Ovary (tissue), 9 donors: ENCODE data around the gene CLDN4. TPM values are rescaled to one million over a fixed set of nuclear protein-coding genes. Genes with fewer than 3 reads are reported as not detected.

Experiments
- DNase-seq, 5 donors: peaks; one replicate each; pipeline ENCODE4 v3.0.0-alpha.2; 2019 to 2020
- H3K27ac ChIP-seq, 2 donors: fragments of 200-600 bp; one replicate each; pipeline versions ENCODE4 v1.5.1 to v1.8.0; 2019 to 2022
- H3K27me3 ChIP-seq: fragments of 200-600 bp; one replicate; pipeline ENCODE4 v1.8.0; 2022
- H3K36me3 ChIP-seq: fragments of 200-600 bp; sonication (generic); one replicate; pipeline ENCODE4 v1.5.1; 2019
- H3K4me1 ChIP-seq: one replicate; pipeline ENCODE4 v1.8.1; 2013; ENCODE audit warnings: mild to moderate bottlenecking, moderate library complexity; ENCODE audit not compliant: insufficient read depth
- H3K4me3 ChIP-seq: fragments of 200-600 bp; sonication (generic); one replicate; pipeline ENCODE4 v1.5.1; 2017
- H3K9me3 ChIP-seq, 2 donors: fragments of 200-600 bp in 1 of 2; sonication (generic) in 1 of 2; one replicate each; pipeline versions ENCODE4 v1.5.1 to v1.8.1; 2013 to 2019; ENCODE audit warnings: mild to moderate bottlenecking in 1 of 2, moderate library complexity in 1 of 2
- CTCF ChIP-seq, 3 donors: fragments of 450-650 bp in 2 of 3; fragments of 200-600 bp in 1 of 3; IDR thresholded peaks; one replicate each; pipeline versions ENCODE4 v1.5.1 to v1.8.0; 2016 to 2022; ENCODE audit warnings: antibody characterized with exemption in 3 of 3, mild to moderate bottlenecking in 1 of 3
- EP300 ChIP-seq: sonication (generic); formaldehyde crosslinking; IDR thresholded peaks from one replicate; pipeline ENCODE4 v1.6.1; 2017; ENCODE audit warnings: antibody characterized with exemption
- POLR2A ChIP-seq: fragments of 450-650 bp; IDR thresholded peaks from one replicate; pipeline ENCODE4 v1.6.1; 2017; ENCODE audit warnings: antibody characterized with exemption, mild to moderate bottlenecking, moderate library complexity
- WGBS, 3 donors: extraction: QIAGEN DNeasy Blood & Tissue Kit in 1 of 3; methylation state at CpG; one replicate each; pipeline versions ENCODE4 v1.1.5 to v1.1.7; 2013 to 2017; 5-methylcytosine and 5-hydroxymethylcytosine counted together
- intact Hi-C, 4 donors: fragments of 100-400 bp; cut with DNase I; formaldehyde crosslinking; loops; one replicate each; pipeline versions ENCODE4 v1.11.0 to v1.15.1; 2022 to 2023
- polyA plus RNA-seq, 2 donors: library from polyadenylated mRNA; stranded (reverse); fragments of 200-250 nt in 1 of 2; fragments of 350-450 nt in 1 of 2; fragmentation: Illumina TruSeq in 1 of 2; extraction: RNeasy Lipid Tissue Mini Kit (QIAGEN cat#74804) in 1 of 2; gene quantifications; one replicate each; pipeline ENCODE4 v1.2.3, GENCODE V29; 2013 to 2014
- total RNA-seq, 7 donors: library from RNA; depleted of rRNA in 2 of 7; stranded (reverse); fragments of >200 nt in 2 of 7; fragmentation: NEBNext Ultra II Directional in 3 of 7; extraction: Animal tissue kit (Norgen Biotek cat#: 25700) in 3 of 7; gene quantifications; one replicate each; pipeline versions ENCODE4 v1.1.0 to v1.2.4, GENCODE V29; 2016 to 2023
- donor health status: DM: no; HTN: no; CAD: no; lungs with moderate emphysema.
- donor health status: DM: no; HTN: no; CAD: no.
- donor health status: Bipolar disorder and iron deficiency.
- donor health status: DM: yes; HTN: yes; CAD: no.
- donor health status: DM: no; HTN: no; CAD: no.
- donor health status: DM: yes; HTN: yes; CAD: no.

CLDN4 gene
- total and polyA plus RNA-seq, 9 donors = 0.27 to 240 (median 6.6) TPM; not detected in 1

- H3K27me3 ChIP-seq = no peaks in the 10 kb centered on the region
- intact Hi-C loops = no loop called here
- DNase-seq = no peak
- H3K36me3 ChIP-seq = no peaks in the 10 kb centered on the region
- WGBS, 3 donors = 65 to 72% (median 66%) methylated on average over 14 of the region's 14 CpGs
- H3K9me3 ChIP-seq = no peaks in the 10 kb centered on the region
- H3K4me3 ChIP-seq = no peak overlapping the region
- peaks cover 9% of the 10 kb centered on the region for H3K4me1 ChIP-seq
- no peak overlapping the region for H3K27ac ChIP-seq
- no peak for TF ChIP-seq EP300
- no peak for TF ChIP-seq POLR2A
- TF ChIP-seq CTCF (IDR thresholded peaks at IDR 0.05) = no peak
Observed at GRCh38 chr7:73828107-73828803, 2.5 kb upstream of the CLDN4 start.

DNA sequence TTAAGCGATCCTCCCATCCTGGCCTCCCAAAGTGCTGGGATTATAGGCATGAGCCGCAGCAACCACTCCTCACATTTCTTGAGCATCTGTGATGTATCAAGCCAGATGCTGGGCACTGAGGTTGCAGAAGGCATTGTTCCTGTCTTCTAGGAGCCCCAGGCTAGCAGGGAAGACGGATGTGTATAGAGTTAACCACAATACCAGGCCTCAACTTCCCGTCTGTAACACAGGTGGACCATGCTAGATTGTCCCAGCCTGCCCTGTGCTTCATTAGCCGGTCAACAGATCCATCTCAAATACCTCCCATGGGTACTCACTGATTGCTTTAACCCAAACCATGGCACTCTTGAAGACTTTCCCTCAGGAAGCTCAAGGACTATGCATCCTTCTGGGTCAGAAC is 1.8 kb upstream of the CLDN4 start:
- WGBS, 3 donors = 86 to 90% (median 86%) methylated on average over 5 of the region's 5 CpGs
- Histone ChIP-seq H3K4me3 (no peak overlapping the region), H3K27ac (no peak overlapping the region), H3K27me3 (no peaks in the 10 kb centered on the region), H3K36me3 (no peaks in the 10 kb centered on the region), H3K9me3 (no peaks in the 10 kb centered on the region), H3K4me1 (peaks cover 9% of the 10 kb centered on the region)
- intact Hi-C loops = no loop called here
- no peak for DNase-seq
- TF ChIP-seq POLR2A (no peak), EP300 (no peak), CTCF (IDR thresholded peaks at IDR 0.05) (no peak)

DNA sequence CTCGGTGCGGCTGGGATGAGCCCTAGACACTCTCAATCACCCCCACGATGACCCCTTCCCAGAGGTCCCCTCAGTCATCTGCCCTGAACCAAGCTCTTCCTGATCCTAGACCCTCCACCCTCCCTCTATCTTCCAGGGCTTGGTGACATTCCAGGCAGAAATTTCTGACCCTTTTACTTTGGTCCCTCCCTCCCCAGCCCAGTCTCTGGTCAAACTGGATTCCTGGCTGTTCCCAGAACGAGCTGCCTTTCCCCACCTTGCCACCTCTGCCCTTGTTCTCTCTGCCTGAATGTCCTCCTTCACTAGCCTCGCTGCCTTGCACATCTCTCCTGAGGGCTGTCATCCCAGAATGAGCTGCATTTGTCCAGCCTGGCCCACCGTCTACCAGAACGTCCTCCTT is 1.3 kb upstream of the CLDN4 start:
- H3K9me3 ChIP-seq = no peaks in the 10 kb centered on the region
- no peaks in the 10 kb centered on the region for H3K36me3 ChIP-seq
- peaks cover 9% of the 10 kb centered on the region for H3K4me1 ChIP-seq
- TF ChIP-seq CTCF (IDR thresholded peaks at IDR 0.05) (no peak), EP300 (no peak), POLR2A (no peak)
- WGBS, 3 donors = 30 to 39% (median 34%) methylated on average over 7 of the region's 7 CpGs
- no peak overlapping the region for H3K27ac ChIP-seq
- H3K4me3 ChIP-seq = no peak overlapping the region
- no peaks in the 10 kb centered on the region for H3K27me3 ChIP-seq
- DNase-seq = no peak
- intact Hi-C loops = no loop called here

DNA sequence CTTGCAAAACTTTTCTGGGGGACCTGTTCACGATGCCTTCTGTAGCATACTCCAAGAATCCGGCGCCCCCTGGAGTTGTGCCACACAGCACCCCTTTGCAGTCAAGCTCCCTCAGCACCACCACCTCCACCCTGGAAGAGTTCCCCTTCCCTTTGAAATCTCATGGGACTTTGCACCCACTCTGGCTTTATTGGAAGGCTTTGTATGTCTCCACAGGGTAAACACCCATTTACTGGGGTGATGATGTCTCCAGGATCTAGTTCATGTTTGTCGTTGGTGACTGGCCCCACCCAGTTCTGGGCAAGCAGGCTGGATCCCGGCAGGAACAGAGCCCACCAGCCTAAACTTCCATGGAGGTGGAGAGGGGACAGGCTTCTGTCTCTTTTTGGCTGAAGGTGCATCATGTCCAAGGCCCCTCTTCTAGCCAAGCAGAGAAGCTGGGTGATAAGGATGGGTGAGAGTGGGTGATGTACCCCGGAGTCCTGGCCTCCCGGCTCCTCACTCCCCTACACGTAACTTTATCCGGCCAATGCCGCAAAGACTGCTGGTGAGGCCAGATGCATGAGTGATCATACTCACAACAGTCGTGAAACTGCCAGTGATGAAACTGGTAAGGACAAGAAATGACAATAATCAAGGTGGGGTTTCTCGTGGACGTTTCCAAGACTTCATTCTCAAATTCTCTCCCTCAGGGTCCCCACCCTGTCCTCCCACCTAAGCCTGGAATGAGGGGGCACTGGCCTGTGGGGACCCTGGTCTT is 695 bp upstream of the CLDN4 start:
- Histone ChIP-seq H3K4me1 (peaks cover 9% of the 10 kb centered on the region), H3K27ac (no peak overlapping the region), H3K27me3 (no peaks in the 10 kb centered on the region), H3K36me3 (no peaks in the 10 kb centered on the region), H3K9me3 (no peaks in the 10 kb centered on the region), H3K4me3 (no peak overlapping the region)
- no peak for DNase-seq
- intact Hi-C loops = no loop called here
- TF ChIP-seq CTCF (IDR thresholded peaks at IDR 0.05) (no peak), POLR2A (no peak), EP300 (no peak)
- 56 to 65% (median 60%) methylated on average over 13 of the region's 13 CpGs for WGBS, 3 donors
